ENCODE data around the gene MCCD1. TPM values are rescaled to one million over a fixed set of nuclear protein-coding genes. Genes with fewer than 3 reads are reported as not detected.

MCCD1 gene
- total RNA-seq, 1 experiment from 2014 or later: not detected

DNA sequence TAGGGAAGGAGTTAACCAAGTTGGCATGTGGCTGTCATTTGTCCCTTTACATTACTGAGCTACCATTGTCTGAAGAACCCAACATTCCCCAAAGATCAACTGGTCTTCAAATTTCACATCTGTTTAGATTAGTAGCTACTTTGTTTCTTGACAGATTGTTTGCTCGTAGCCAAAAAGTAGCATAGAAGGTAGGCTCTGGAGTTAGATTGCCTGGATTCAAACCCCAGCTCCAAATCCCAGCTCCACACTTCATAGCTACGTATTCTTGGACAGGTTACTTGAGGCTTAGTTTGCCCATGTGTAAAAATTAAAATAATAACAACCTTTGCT lies 19.7 kb downstream of the MCCD1 start:
- no peak overlapping the region for H3K18ac ChIP-seq (ENCODE audit: insufficient read length, low read depth, low read length)
- H3K9me3 Mint-ChIP-seq: no peaks in the 10 kb centered on the region
- H3K14ac ChIP-seq (ENCODE audit: insufficient read depth, low read length): no peak overlapping the region
- no peak overlapping the region for H2BK15ac ChIP-seq (ENCODE audit: low read depth, low read length)
- H3K23ac ChIP-seq (ENCODE audit: insufficient read length, low read depth, low read length): no peak overlapping the region
- H2AK5ac ChIP-seq (ENCODE audit: insufficient read length, low read length): no peak overlapping the region
- no peak overlapping the region for H4K5ac ChIP-seq (ENCODE audit: insufficient read length, low read depth, low read length)
- H3K27me3 ChIP-seq (ENCODE audit: insufficient read depth, low read length): no peaks in the 10 kb centered on the region
- no peak overlapping the region for H3K4ac ChIP-seq (ENCODE audit: low read depth, low read length)
- H3K27ac ChIP-seq (ENCODE audit: insufficient read length, low read depth, low read length): no peak overlapping the region
- DNase-seq: no peak
- WGBS (ENCODE audit: extremely low coverage, insufficient read length, low lambda C conversion rate): no CpG with 5 or more reads among the region's 2 CpGs
- H2BK5ac ChIP-seq (ENCODE audit: insufficient read length, low read length): no peak overlapping the region
- no peaks in the 10 kb centered on the region for H3K27me3 Mint-ChIP-seq (ENCODE audit: low read depth)
- peaks cover 13 to 25% of the 10 kb centered on the region in 2 experiments for H3K4me1 Mint-ChIP-seq
- H4K20me1 ChIP-seq (ENCODE audit: control insufficient read depth, insufficient read depth, insufficient read length): no peaks in the 10 kb centered on the region
- H3K4me2 ChIP-seq (ENCODE audit: insufficient read depth, insufficient read length, low read length): no peak overlapping the region
- no peaks in the 10 kb centered on the region for H3K23me2 ChIP-seq (ENCODE audit: insufficient read length, low read depth, low read length, poor library complexity, severe bottlenecking)
- H3K9ac ChIP-seq (ENCODE audit: extremely low read depth, insufficient read length, low read length): no peak overlapping the region
- peaks cover 6 to 32% (median 23%) of the 10 kb centered on the region in 3 experiments; a peak in 6 of 7 replicates for H3K36me3 Mint-ChIP-seq (ENCODE audit: insufficient read depth in 1 of 3, low read depth in 3 of 3)
- H2BK20ac ChIP-seq (ENCODE audit: low read depth, low read length, poor library complexity, severe bottlenecking): no peak overlapping the region
- peaks cover 3% of the 10 kb centered on the region for H3K79me1 ChIP-seq (ENCODE audit: insufficient read depth, low read depth, low read length, poor library complexity, severe bottlenecking)
- no peak overlapping the region for H4K91ac ChIP-seq (ENCODE audit: insufficient read length, low read depth, low read length)
- peak overlapping the region in 1 of 2 experiments; percentile 70; a peak in 2 of 5 replicates for H3K4me3 Mint-ChIP-seq
- peak overlapping the region in 1 of 3 experiments; percentile 33; a peak in 1 of 7 replicates for H3K27ac Mint-ChIP-seq
- TF ChIP-seq, protein P1, sequence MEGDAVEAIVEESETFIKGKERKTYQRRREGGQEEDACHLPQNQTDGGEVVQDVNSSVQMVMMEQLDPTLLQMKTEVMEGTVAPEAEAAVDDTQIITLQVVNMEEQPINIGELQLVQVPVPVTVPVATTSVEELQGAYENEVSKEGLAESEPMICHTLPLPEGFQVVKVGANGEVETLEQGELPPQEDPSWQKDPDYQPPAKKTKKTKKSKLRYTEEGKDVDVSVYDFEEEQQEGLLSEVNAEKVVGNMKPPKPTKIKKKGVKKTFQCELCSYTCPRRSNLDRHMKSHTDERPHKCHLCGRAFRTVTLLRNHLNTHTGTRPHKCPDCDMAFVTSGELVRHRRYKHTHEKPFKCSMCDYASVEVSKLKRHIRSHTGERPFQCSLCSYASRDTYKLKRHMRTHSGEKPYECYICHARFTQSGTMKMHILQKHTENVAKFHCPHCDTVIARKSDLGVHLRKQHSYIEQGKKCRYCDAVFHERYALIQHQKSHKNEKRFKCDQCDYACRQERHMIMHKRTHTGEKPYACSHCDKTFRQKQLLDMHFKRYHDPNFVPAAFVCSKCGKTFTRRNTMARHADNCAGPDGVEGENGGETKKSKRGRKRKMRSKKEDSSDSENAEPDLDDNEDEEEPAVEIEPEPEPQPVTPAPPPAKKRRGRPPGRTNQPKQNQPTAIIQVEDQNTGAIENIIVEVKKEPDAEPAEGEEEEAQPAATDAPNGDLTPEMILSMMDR (conservative IDR thresholded peaks at IDR 0.05): no peak
- H3K4me1 ChIP-seq (ENCODE audit: insufficient read depth, low read length): no peaks in the 10 kb centered on the region; the same call in 1 of the 2 replicates
- H2BK12ac ChIP-seq (ENCODE audit: insufficient read length, low read depth, low read length): no peak overlapping the region
- H3T11ph ChIP-seq (ENCODE audit: low read length): no peak overlapping the region
- H3K9me3 ChIP-seq (ENCODE audit: control insufficient read depth, low read depth, low read length): no peaks in the 10 kb centered on the region
- H3K56ac ChIP-seq (ENCODE audit: insufficient read length, low read depth, low read length): no peak overlapping the region
- no peaks in the 10 kb centered on the region; the same call in 1 of the 2 replicates for H3K79me2 ChIP-seq (ENCODE audit: insufficient read depth, low read length)
- H2BK120ac ChIP-seq (ENCODE audit: low read depth, low read length, poor library complexity, severe bottlenecking): no peak overlapping the region
- H2AFZ ChIP-seq (ENCODE audit: low read length): no peak overlapping the region
- H4K8ac ChIP-seq (replicated peaks; ENCODE audit: insufficient read length, low read depth, low read length): no peak overlapping the region

Measured in H9 (cell line).